Right forelimb (tissue), 1 donor: ENCODE data around the gene RPS6KA5.

ENCODE experiments used
- DNase-seq: peaks from one replicate; pipeline ENCODE4 v3.0.0-alpha.2; 2018

Gene RPS6KA5

GRCh38 chr14:91021991-91022621, 38.3 kb downstream of the RPS6KA5 start:
- DNase-seq: no peak

DNA sequence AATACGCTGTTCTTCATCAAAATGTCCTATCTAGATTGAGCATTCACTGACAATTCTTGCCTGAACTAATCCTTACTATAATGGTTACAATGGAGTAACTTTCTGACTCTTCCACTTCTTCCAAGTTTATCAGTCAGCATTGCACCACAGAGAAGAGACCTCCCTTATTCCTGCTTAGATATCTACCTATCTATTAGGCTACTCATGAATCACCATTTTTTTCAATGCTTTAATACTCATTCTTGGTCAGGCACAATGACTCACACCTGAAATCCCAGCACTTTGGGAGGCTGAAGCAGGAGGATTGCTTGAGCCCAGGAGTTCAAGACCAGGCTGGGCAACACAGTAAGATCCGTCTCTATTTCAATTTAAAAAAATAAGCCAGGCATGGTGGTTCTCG, 39.3 kb downstream of the RPS6KA5 start:
- no peak for DNase-seq

GRCh38 chr14:91019673-91020072, 40.8 kb downstream of the RPS6KA5 start:
- no peak for DNase-seq

DNA sequence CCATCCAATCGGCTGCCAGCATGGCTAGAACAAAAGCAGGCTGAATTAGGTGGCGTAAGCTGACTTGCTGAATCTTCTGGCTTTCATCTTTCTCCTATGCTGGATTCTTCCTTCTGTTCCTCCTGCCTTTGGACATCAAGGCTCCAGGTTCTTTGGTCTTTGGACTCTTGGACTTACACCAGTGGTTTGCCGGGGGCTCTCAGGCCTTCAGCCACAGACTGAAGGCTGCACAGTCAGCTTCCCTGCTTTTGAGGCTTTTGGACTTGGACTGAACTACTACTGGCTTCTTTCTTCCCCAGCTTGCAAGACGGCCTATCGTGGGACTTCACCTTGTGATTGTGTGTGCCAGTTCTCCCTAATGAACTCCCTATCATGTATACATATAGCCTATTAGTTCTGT, 42.0 kb downstream of the RPS6KA5 start:
- DNase-seq: no peak

GRCh38 chr14:91016800-91017410, 43.5 kb downstream of the RPS6KA5 start:
- DNase-seq: no peak

DNA sequence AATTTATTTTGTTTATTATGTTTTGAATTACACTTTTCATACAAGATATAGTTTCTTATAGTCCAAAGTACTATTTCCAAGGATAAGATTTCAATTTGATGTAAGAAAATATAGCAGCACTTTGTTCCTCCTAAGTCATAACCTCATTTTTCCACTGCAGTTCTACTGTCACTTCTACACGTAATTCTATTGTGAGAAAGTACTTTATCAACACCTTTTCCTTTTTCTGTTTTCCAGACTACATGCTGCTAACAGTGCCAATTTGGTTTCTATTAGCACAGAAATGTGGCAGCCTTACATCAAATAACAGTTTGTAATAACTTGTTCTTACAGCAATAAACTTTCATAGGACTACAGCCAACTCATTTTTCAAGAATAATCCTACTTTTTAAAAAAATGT, 45.0 kb downstream of the RPS6KA5 start:
- no peak for DNase-seq

- no peak for DNase-seq
Measured at GRCh38 chr14:91012045-91012444, 48.4 kb downstream of the RPS6KA5 start.

- no peak for DNase-seq
Measured at GRCh38 chr14:91010153-91010533, 50.3 kb downstream of the RPS6KA5 start.

GRCh38 chr14:91009501-91010152, 50.8 kb downstream of the RPS6KA5 start:
- no peak for DNase-seq

GRCh38 chr14:91008759-91009409, 51.6 kb downstream of the RPS6KA5 start:
- DNase-seq: no peak

DNA sequence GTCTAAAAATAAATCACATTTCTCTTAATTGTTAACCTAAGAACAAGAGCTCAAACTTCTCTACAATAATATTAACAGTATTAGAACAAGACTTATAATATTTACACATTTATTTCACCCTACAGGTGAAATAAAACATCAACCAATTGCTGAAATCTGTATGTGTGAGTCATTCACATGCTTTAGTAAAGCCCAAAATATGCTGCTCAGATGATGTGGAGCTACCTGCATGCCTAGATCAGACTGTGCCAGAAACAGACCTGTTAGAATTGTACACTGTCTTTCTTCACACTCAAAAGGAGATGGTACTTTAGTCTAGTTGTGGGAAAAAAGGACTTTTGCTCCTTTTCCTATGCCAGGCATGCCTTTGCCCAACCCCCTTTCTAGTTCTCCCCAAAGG, 54.7 kb downstream of the RPS6KA5 start:
- DNase-seq: no peak

- no peak for DNase-seq
Measured at GRCh38 chr14:91004987-91005386, 55.5 kb downstream of the RPS6KA5 start.

GRCh38 chr14:90999299-90999698, 61.1 kb downstream of the RPS6KA5 start:
- DNase-seq: no peak

- DNase-seq: no peak
Measured at GRCh38 chr14:90996967-90997366, 63.5 kb downstream of the RPS6KA5 start.

- no peak for DNase-seq
Measured at GRCh38 chr14:90995785-90996184, 64.7 kb downstream of the RPS6KA5 start.

DNA sequence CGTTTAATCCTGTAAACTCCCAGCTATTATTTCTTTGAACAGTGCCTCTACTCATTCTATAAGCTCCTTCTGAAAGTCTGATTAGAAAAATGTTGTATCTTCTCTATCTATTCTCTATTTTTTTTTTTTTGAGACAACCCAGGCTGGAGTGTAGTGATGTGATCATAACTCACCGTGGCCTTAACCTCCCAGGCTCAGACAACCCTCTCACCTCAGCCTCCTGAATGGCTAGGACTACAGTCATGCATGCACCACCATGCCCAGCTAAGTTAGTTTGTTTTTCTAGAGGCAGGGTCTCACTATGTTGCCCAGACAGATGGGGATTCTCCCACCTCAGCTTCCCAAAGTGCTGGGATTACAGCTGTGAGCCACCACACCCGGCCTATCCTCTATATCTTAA, 66.6 kb downstream of the RPS6KA5 start:
- no peak for DNase-seq

DNA sequence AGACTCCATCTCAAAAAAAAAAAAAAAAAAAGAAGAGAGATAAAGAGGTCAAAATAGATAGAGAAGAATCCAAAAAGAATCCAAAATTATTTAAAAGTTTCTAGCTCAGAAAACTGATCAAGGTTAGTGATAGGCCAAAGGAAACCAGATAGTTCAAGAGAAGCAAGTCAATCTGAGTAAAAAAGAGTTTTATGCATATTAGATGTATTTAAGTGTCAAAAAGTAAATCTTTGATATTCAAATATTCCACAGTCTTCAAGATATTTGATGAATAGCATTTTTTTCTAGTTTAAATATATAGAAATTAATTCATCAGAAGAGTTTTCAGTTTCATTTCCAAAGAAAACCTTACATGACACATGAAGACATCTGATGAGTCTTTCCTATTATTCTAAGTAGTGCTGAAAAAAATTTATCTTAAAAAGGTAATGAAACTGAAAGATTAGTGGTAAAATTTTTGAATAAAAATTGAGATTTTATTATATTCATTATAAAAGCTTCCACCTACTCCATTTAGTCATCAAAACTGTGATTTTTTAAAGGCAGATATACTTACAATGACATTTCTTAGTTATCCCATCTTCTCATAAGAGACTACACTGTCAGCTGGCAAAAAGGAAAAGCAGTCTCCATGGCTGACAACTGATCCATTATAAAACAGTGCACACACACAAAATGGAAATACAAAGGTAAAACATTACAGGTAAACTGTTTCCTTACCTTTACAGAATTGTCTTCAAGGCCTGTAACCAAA, 68.6 kb downstream of the RPS6KA5 start:
- DNase-seq: no peak

- DNase-seq: no peak
Measured at GRCh38 chr14:90990141-90990540, 70.3 kb downstream of the RPS6KA5 start.

DNA sequence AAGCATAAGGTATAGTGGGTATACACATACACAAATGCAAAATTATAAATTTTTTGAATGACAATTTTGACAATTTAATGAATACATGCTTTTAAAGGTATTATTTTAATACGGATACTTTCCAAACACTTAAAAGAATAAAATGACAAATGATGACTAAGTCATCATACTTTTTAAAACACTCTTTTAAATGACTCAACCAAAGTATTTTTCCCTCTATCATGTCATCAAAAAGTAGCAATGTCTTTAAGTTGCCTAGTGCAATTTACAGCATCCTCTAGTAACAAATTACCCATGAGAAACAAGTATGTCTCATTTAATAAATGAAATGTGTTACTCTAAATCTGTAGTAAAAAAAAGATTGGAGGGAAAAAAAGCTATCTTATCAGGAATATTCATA, 73.3 kb downstream of the RPS6KA5 start:
- DNase-seq: no peak

GRCh38 chr14:90986510-90986909, 73.9 kb downstream of the RPS6KA5 start:
- no peak for DNase-seq

DNA sequence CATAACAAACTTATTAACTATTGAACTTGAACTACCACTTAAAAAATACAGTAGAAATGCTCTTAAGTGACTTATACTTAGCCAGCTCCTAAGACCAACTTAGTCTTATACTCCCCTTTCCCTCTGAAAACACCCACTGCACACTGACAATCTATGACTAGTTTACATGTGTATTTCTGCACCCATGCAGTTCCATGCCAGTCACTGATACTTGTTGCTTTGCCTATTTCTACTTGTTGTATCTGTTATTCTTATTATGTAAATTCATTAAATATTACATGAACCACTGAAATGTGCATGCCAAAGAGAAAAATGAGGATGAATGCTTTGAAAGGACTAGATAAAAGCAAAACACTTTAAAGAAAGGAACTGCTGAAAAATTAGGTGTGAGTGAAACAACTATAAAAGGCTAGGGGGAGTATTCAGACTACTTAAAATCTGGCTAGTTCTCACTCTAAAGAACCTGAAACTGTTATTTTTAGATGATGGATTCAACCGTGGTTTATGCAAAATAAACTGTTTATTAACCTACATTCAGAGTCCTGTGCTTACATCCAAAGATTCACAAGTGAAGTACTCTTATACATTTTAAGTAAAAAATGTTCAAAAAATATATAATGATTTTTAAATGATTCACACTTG, 74.7 kb downstream of the RPS6KA5 start:
- DNase-seq: no peak

- DNase-seq: no peak
Measured at GRCh38 chr14:90983560-90983959, 76.9 kb downstream of the RPS6KA5 start.

DNA sequence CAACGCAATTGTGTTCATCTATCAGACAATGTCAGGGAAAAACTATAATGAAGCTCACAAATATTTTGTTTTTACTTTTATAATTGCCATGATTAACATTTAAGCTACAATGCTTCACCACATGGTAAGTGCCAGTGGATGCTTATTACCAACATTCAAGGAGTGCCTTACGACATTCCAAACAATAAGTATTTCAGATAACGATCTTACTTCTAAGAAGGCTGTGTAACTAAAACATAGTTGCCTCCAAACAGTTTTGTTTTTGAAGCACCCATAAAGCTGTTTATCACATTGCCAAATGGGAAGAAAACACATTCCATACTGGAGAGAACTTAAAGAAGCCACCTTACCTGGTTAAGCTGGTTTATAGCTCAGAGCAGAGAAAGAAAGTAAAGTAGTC, 78.8 kb downstream of the RPS6KA5 start:
- DNase-seq: no peak
